NCI-H82 (cell line): Measurements from ENCODE around the gene RPE65.
"Not testable (repeated sequence)": the region's sequence is repeated elsewhere in the genome, so short reads cannot be mapped to it uniquely, and the experiment has no call there.

Experiments used
- DNase-seq: peaks from one replicate; lab custom pipeline; 2025; lab: John Stamatoyannopoulos, UW

RPE65 gene

DNA sequence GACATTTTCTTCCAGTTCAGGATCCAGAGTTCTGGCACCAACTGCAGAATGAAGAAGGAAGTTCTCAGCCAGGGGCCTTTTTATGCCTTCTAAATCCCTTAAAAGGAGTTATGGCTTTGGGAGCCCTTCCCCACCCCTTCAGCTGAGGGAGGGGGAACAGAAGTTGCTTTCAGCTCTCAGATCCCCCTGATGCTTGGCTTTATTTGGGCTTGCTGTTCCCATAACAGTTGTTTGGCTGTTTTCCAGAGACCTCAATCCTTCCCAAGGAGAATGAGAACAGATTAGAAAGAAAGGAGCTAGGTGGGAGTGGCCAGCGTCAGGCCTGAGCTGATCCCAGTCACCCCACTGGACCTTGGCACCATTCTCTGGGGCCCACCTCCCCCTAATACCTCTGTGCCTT is at the start of gene RPE65:
Gene RPE65, minus strand, starts transcription at position 54 of the 400 bp plus-strand sequence. Its CDS starts 49 bp downstream, at position 5.
- DNase-seq: peak; percentile 98

DNA sequence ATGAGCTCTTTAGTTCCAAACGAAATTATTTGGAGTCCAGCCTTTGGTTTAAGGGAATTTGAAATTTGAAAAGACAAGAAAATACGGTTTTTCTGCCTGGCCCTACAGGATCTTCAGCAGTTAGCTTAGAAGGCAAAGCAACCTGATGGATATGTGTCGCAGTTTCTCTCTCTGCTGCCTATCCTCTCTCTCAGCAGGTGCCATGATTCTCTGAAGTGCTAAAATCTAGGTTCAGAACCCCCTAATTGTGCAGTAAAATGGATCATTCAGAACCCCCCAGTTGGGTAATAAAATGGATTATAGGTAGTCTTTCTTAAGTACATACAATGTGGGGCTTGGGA is 47.6 kb upstream of the RPE65 start:
- no peak for DNase-seq

DNA sequence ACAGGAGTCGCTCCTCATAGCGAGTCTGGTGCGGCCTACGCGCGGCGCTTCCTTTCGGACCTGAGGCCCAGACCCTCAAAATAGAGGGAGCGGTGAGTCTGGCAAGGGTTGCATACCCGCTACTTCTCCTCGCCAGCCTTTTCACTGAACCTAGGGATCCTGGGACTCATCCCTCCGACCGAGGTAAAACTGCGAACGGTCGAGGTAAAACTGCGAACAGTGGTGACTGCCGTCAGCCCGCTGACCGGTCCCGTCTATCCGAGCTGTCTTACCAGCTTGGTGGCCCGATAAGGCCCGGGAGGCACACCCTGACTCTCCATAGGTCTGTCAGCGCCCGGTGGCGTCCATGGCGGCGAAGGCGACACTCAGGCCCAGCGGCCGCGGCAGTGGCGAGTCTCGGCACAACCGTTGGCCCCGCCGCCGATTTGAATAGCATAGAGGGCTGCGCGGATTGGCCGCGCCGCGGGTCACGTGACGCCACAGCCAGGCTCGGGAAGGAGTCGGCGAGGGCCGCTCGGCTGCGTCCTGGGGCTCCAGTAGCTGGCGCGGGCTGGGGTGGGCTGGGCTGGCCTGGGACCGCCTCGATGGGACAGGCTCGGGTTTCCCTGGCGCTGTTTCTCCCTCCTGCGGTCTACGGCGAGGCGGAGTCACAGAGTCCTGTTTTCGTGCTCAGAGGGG is 47.1 kb upstream of the RPE65 start, which contains the start of gene DEPDC1:
Gene DEPDC1, minus strand, starts transcription at position 403 of the 678 bp plus-strand sequence. Its CDS starts 83 bp downstream, at position 320.
- peak; percentile 97 for DNase-seq

GRCh38 chr1:68495968-68496679 is 46.4 kb upstream of the RPE65 start:
- DNase-seq: peak; percentile 59

- peak; percentile 28 for DNase-seq
Measured at GRCh38 chr1:68495532-68495931, 45.8 kb upstream of the RPE65 start.

GRCh38 chr1:68493193-68493592 is 43.4 kb upstream of the RPE65 start:
- no peak for DNase-seq

DNA sequence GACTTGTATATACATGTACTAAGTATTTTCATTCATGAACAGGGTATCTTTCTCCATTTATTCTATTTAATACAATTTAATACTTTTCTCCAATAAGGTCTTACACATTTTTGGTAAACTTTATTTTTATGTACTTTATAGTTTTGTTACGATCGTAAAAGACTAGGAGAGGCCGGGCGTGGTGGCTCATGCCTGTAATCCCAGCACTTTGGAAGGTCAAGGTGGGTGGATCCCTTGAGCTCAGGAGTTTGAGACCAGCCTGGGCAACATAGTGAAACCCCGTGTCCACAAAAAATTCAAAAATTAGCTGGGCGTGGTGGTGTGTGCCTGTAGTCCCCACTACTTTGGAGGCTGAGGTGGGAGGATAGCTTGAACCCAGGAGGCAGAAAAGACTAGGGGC is 42.5 kb upstream of the RPE65 start:
- not testable (repeated sequence) for DNase-seq

DNA sequence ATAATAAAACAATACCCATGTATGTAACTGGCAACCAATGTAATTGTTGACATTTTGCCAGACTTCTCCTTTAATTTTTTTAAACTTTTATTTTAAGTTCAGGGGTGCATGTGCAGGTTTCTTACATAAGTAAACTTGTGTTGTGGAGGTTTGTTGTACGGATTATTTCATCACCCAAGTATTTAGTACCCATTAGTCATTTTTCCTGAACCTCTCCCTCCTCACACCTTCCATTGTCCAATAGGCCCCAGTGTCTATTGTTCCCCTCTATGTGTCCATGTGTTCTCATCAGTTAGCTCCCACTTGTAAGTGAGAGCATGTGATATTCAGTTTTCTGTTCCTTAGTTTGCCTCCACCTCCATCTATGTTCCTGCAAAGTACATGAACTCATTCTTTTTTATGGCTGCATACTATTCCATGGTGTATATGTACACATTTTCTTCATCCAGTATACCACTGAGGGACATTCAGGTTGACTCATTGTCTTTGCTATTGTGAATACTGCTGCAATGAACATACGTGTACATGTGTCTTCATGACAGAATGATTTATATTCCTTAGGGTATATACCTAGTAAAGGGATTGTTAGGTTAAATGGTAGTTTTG is 40.4 kb upstream of the RPE65 start:
- no peak for DNase-seq

GRCh38 chr1:68485431-68486022 is 35.8 kb upstream of the RPE65 start:
- no peak for DNase-seq

- no peak for DNase-seq
Measured at GRCh38 chr1:68484618-68485017, 34.9 kb upstream of the RPE65 start.

DNA sequence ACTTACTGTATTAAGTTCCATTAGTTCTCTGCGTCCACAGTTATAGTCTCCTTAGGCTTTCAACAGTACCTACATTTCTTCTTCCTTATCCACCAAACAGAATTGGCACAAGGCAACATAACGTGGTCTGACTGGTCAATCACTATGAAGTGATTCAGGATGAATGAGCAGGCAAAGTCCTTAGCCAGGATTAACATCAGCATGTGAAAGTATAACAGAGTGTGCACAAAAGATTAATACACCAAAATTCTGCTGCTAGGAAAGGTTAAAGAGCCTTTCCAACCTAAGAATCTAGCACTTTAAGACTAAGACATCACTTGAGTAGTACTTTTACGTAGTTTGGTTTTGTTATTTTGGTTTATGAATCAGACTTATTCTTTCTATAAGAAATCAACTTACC is 31.3 kb upstream of the RPE65 start:
- DNase-seq: no peak

DNA sequence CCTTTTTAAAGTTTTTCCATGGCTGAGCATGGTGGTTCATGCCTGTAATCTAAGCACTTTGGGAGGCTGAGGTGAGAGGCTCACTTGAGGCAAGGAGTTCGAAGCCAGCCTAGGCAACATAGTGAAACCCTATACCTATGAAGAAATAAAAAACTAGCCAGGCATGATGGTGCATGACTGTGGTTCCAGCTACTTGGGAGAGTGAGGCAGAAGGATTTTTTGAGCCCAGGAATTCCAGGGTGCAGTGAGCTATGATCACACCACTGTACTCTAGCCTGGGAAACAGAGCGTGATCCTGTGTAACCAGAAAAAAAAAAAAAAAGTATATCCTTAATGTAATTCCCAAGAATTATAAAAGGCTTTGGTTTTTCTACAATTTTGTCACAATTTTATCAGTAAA is 29.7 kb upstream of the RPE65 start:
- DNase-seq: no peak

- DNase-seq: no peak
Measured at GRCh38 chr1:68478662-68479061, 28.9 kb upstream of the RPE65 start.

GRCh38 chr1:68476626-68477025 is 26.9 kb upstream of the RPE65 start:
- DNase-seq: not testable (repeated sequence)

- DNase-seq: no peak
Measured at GRCh38 chr1:68473060-68473459, 23.3 kb upstream of the RPE65 start.

DNA sequence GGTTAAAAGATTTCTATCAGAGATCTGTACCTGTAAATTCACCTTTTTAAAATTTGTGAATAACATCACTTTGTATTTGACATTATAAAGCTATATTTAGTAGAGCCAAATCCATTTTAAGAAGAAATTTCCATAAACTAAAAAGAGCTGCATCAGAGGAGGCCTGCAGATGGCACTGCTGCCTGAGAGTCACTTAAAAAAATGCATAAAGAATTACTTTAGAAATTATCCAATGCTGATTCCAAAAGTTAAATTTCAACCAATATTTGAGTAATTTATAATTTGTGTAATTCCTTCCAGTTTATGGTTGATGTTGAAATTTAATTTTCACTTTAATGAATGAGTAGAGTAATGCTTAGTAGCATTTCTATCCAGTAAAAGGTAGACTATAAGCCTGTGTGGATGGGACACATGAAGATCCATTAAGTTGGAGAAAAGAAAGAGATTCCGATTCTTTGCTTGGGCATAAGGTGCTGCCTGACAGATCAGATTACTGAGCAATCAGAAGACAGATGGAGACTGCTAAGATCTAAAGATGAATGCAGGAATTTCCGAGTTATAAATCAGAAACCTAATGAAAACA is 20.7 kb upstream of the RPE65 start:
- DNase-seq: peak; percentile 37

DNA sequence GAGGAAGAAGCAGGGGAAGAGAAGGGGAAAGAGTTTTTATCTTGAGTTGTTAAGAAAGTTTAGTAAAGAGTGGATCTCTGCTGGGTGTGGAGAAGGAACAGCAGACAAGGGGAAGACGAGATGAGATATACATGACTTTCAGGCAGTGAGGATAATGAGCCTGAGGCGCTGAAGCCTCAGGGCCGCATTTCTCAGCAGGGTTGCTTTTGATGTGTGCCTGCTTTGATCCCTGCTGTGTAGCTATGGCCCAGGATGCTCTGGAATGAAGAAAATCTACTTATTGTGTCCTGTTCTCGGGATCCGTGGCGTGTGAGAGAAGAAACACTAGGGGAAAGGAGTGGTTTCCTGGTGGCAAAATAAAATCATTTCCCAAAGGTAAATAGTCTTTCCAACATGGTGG is 15.1 kb upstream of the RPE65 start:
- no peak for DNase-seq

GRCh38 chr1:68460935-68461334 is 11.2 kb upstream of the RPE65 start:
- DNase-seq: peak; percentile 89

DNA sequence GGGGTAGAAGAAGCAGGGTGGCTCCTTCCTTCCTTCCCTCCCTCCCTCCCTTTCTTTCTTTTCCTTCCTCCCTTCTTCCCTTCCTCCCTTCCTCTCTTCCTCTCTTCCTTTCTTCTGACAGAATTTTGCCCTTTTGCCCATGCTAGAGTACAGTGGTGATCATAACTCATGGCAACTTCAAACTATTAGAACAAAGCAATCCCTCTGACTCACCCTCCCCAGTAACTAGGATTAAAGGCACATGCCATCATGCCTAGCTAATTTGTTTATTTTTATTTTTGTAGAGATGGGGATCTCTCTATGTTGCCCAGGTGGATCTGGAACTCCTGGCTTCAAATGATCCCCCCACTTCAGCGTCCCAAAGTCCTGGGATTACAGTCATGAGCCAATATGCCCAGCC is 10.0 kb upstream of the RPE65 start:
- DNase-seq: peak; percentile 19

- peak; percentile 72 for DNase-seq
Measured at GRCh38 chr1:68459091-68459490, 9.3 kb upstream of the RPE65 start.

DNA sequence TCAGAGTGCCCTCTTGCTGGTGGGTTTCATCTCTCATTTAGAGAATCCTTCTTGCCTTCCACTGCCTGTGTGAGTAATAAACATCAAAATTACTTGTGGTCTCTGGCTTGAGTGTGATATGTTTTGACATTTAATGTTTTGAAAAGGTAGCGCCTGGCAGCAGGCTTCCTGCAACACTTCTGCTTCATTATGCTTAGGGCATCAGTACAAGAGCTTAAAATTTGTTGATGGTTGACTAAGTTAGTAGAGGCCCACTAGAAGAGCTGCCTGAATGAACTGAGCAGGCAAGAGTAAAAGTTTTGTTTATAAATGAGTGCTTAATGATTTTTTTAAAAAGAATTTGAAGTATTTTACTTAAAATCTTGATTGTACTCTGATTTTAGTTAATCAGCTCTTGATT is 6.4 kb upstream of the RPE65 start:
- no peak for DNase-seq

- DNase-seq: peak; percentile 63
Measured at GRCh38 chr1:68454534-68454933, 4.8 kb upstream of the RPE65 start.
